Naive thymus-derived CD8-positive, alpha-beta T cell (primary cell): ENCODE results near the gene JUP. TPM values are rescaled to one million over a fixed set of nuclear protein-coding genes. Genes with fewer than 3 reads are reported as not detected.
"Not testable (repeated sequence)": the region's sequence is repeated elsewhere in the genome, so short reads cannot be mapped to it uniquely, and the experiment has no call there.

ENCODE experiments used
- ATAC-seq, 2 donors: fragments of 150-1000 bp; cut with Tn5 transposase in 1 of 2; sonication (Bioruptor Pico), chemical (Tn5 transposase) in 1 of 2; 1 replicate in 1 of 2; 2 replicates in 1 of 2; pipeline ENCODE4 v1.10.0; 2021; ENCODE audit warnings: mild to moderate bottlenecking in 2 of 2, moderate library complexity in 2 of 2
- POLR2A ChIA-PET: fragments of 350-600 bp; sonication (Branson Sonifier 250); formaldehyde crosslinking; loops from one replicate; lab custom pipeline; 2021; ENCODE audit warnings: antibody characterized with exemption; lab: Charles Lee
- DNase-seq, 10 donors: peaks; one replicate each; pipeline versions ENCODE4 v3.0.0 to v3.0.0-alpha.2; 2020 to 2022
- H3K27ac Mint-ChIP-seq, 10 donors: one replicate each; pipeline ENCODE4 v1.8.0; 2020 to 2022; ENCODE audit warnings: mild to moderate bottlenecking in 10 of 10, mixed read lengths in 10 of 10, moderate library complexity in 4 of 10, inconsistent platforms in 1 of 10
- H3K27me3 Mint-ChIP-seq, 5 donors: one replicate each; pipeline ENCODE4 v1.8.0; 2021 to 2022; ENCODE audit warnings: mixed read lengths in 5 of 5
- H3K36me3 Mint-ChIP-seq, 3 donors: one replicate each; pipeline ENCODE4 v1.8.0; 2020 to 2022; ENCODE audit warnings: mixed read lengths in 3 of 3, mild to moderate bottlenecking in 2 of 3, inconsistent platforms in 1 of 3
- H3K4me1 Mint-ChIP-seq, 4 donors: one replicate each; pipeline ENCODE4 v1.8.0; 2021 to 2022; ENCODE audit warnings: mixed read lengths in 4 of 4
- H3K4me3 Mint-ChIP-seq, 10 donors: one replicate each; pipeline ENCODE4 v1.8.0; 2020 to 2022; ENCODE audit warnings: mild to moderate bottlenecking in 10 of 10, mixed read lengths in 10 of 10, moderate library complexity in 6 of 10, inconsistent platforms in 1 of 10
- H3K9me3 Mint-ChIP-seq, 9 donors: one replicate each; pipeline ENCODE4 v1.8.0; 2020 to 2022; ENCODE audit warnings: mixed read lengths in 9 of 9, mild to moderate bottlenecking in 3 of 9, inconsistent platforms in 1 of 9, moderate library complexity in 1 of 9
- polyA plus RNA-seq, 3 donors: library from polyadenylated mRNA; unstranded; fragments of 300-500 nt; fragmentation: Illumina TruSeq; gene quantifications; one replicate each; pipeline ENCODE4 v1.2.3, GENCODE V29; 2021
- total RNA-seq, 8 experiments: library from RNA in 2 of 8; stranded (reverse) in 2 of 8; gene quantifications; one replicate each; pipeline ENCODE4 v1.2.3 and lab custom pipeline; 2021 to 2026

JUP gene
- total RNA-seq (1 to 10 TPM; 4.0 to 4.7 TPM), polyA plus RNA-seq (under 1 TPM; 0.14 to 0.55 (median 0.30) TPM), total RNA-seq (lab: John Stamatoyannopoulos, UW) (0.50 to 1.2 (median 0.87) reads per million in 6 experiments)

- peak; percentile 90 to 93 for ATAC-seq
- no peaks in the 10 kb centered on the region for H3K9me3 Mint-ChIP-seq
- H3K27ac Mint-ChIP-seq: peak within 1 kb of the TSS in 5 of 10 donors; percentile 8 to 75 (median 43)
- H3K4me3 Mint-ChIP-seq: peak within 1 kb of the TSS; percentile 67 to 89 (median 82)
- H3K4me1 Mint-ChIP-seq: peaks cover 10 to 54% (median 46%) of the 10 kb centered on the region in 4 donors
- peak; percentile 73 to 93 (median 88) for DNase-seq
- no peaks in the 10 kb centered on the region for H3K36me3 Mint-ChIP-seq
- peaks cover 5 to 34% (median 14%) of the 10 kb centered on the region in 5 donors for H3K27me3 Mint-ChIP-seq
- POLR2A ChIA-PET: interaction anchor here (0.5 to 1.8 kb wide), 8 partner anchors 9 to 1569 kb away, joined by 3 to 15 read pairs (median 4); partner anchors contain the start of gene EIF1
Observed at GRCh38 chr17:41786227-41787020, at the start of gene JUP. JUP (minus strand) TSS chr17:41786711; CDS start chr17:41771854, 14,857 bp downstream.

- Mint-ChIP-seq H3K9me3 (no peaks in the 10 kb centered on the region), H3K4me1 (peaks cover 8 to 26% (median 14%) of the 10 kb centered on the region in 4 donors), H3K27me3 (peaks cover 0 to 1% (median 0%) of the 10 kb centered on the region in 5 donors), H3K27ac (peak within 1 kb of the TSS; percentile 55 to 95 (median 82)), H3K36me3 (peaks cover 0 to 19% (median 5%) of the 10 kb centered on the region in 3 donors), H3K4me3 (peak within 1 kb of the TSS; percentile 80 to 94 (median 86))
- peak; percentile 82 to 88 for ATAC-seq
- POLR2A ChIA-PET: interaction anchor here (0.6 to 3.6 kb wide), 5 partner anchors 24 to 1020 kb away, joined by 3 to 18 read pairs (median 7); partner anchors contain the start of genes ACLY, KLHL11 and P3H4
- peak; percentile 25 to 75 (median 58) for DNase-seq
Observed at GRCh38 chr17:41835800-41836549, 49.5 kb upstream of the JUP start, which contains the start of gene NT5C3B. NT5C3B (minus strand) TSS chr17:41836232; CDS start chr17:41836193, 39 bp downstream.

- Mint-ChIP-seq H3K4me1 (peaks cover 8 to 26% (median 14%) of the 10 kb centered on the region in 4 donors), H3K4me3 (peak overlapping the region; percentile 79 to 93 (median 86)), H3K27me3 (peaks cover 0 to 1% (median 0%) of the 10 kb centered on the region in 5 donors), H3K9me3 (no peaks in the 10 kb centered on the region), H3K27ac (peak overlapping the region; percentile 40 to 95 (median 82)), H3K36me3 (peaks cover 0 to 24% (median 5%) of the 10 kb centered on the region in 3 donors)
- DNase-seq (no peak), ATAC-seq (no peak)
- POLR2A ChIA-PET: interaction anchor here (0.6 to 3.6 kb wide), 7 partner anchors 13 to 1019 kb away, joined by 3 to 18 read pairs (median 3); partner anchors contain the start of genes ACLY, KLHL11 and P3H4
Observed at GRCh38 chr17:41835214-41835799, 48.8 kb upstream of the JUP start.

- ATAC-seq, H3K27me3 Mint-ChIP-seq, H3K4me3 Mint-ChIP-seq, H3K9me3 Mint-ChIP-seq, POLR2A ChIA-PET, DNase-seq: not testable (repeated sequence)
- H3K4me1 Mint-ChIP-seq: peaks cover 3 to 12% (median 5%) of the 10 kb centered on the region in 4 donors
- peak overlapping the region in 1 of 10 donors; percentile 67 for H3K27ac Mint-ChIP-seq
- H3K36me3 Mint-ChIP-seq: peaks cover 0 to 64% (median 10%) of the 10 kb centered on the region in 3 donors
Observed at GRCh38 chr17:41829961-41830360, 43.5 kb upstream of the JUP start.

- ATAC-seq (no peak), DNase-seq (no peak)
- POLR2A ChIA-PET: interaction anchor here (1.4 kb wide), 1 partner anchor 13 kb away, joined by 3 read pairs; the partner anchor contains the start of gene P3H4
- H3K27ac Mint-ChIP-seq: peak overlapping the region in 1 of 10 donors; percentile 22
- peaks cover 0 to 43% (median 5%) of the 10 kb centered on the region in 3 donors for H3K36me3 Mint-ChIP-seq
- no peak overlapping the region for H3K4me3 Mint-ChIP-seq
- H3K9me3 Mint-ChIP-seq: no peaks in the 10 kb centered on the region
- no peaks in the 10 kb centered on the region for H3K4me1 Mint-ChIP-seq
- no peaks in the 10 kb centered on the region for H3K27me3 Mint-ChIP-seq
Observed at GRCh38 chr17:41825175-41825845, 38.8 kb upstream of the JUP start.

GRCh38 chr17:41824086-41824485, 37.6 kb upstream of the JUP start:
- no peaks in the 10 kb centered on the region for H3K9me3 Mint-ChIP-seq
- no peak overlapping the region for H3K4me3 Mint-ChIP-seq
- POLR2A ChIA-PET: interaction anchor here (0.5 kb wide), 1 partner anchor 114 kb away, joined by 4 read pairs; no protein-coding TSS in a partner anchor
- ATAC-seq (no peak), DNase-seq (no peak)
- no peaks in the 10 kb centered on the region for H3K27me3 Mint-ChIP-seq
- peaks cover 0 to 33% (median 0%) of the 10 kb centered on the region in 3 donors for H3K36me3 Mint-ChIP-seq
- no peak overlapping the region for H3K27ac Mint-ChIP-seq
- H3K4me1 Mint-ChIP-seq: no peaks in the 10 kb centered on the region

GRCh38 chr17:41823580-41823979, 37.1 kb upstream of the JUP start:
- Mint-ChIP-seq H3K9me3 (no peaks in the 10 kb centered on the region), H3K4me3 (no peak overlapping the region), H3K27ac (no peak overlapping the region), H3K27me3 (no peaks in the 10 kb centered on the region), H3K4me1 (no peaks in the 10 kb centered on the region), H3K36me3 (peaks cover 0 to 29% (median 0%) of the 10 kb centered on the region in 3 donors)
- no peak for ATAC-seq
- POLR2A ChIA-PET: interaction anchor here (0.5 kb wide), 1 partner anchor 113 kb away, joined by 4 read pairs; no protein-coding TSS in a partner anchor
- no peak for DNase-seq

GRCh38 chr17:41823141-41823524, 36.6 kb upstream of the JUP start:
- ATAC-seq (no peak), DNase-seq (no peak)
- no peak overlapping the region for H3K27ac Mint-ChIP-seq
- H3K9me3 Mint-ChIP-seq: no peaks in the 10 kb centered on the region
- no peak overlapping the region for H3K4me3 Mint-ChIP-seq
- POLR2A ChIA-PET: interaction anchor here (0.9 kb wide), 1 partner anchor 11 kb away, joined by 5 read pairs; the partner anchor contains the start of gene P3H4
- H3K4me1 Mint-ChIP-seq: no peaks in the 10 kb centered on the region
- H3K36me3 Mint-ChIP-seq: peaks cover 0 to 26% (median 0%) of the 10 kb centered on the region in 3 donors
- H3K27me3 Mint-ChIP-seq: peaks cover 0 to 3% (median 0%) of the 10 kb centered on the region in 5 donors

GRCh38 chr17:41822216-41823140, 36.0 kb upstream of the JUP start:
- Mint-ChIP-seq H3K9me3 (no peaks in the 10 kb centered on the region), H3K4me1 (no peaks in the 10 kb centered on the region), H3K27ac (peak overlapping the region in 1 of 10 donors; percentile 11), H3K27me3 (peaks cover 0 to 7% (median 0%) of the 10 kb centered on the region in 5 donors), H3K36me3 (peaks cover 0 to 20% (median 0%) of the 10 kb centered on the region in 3 donors), H3K4me3 (peak overlapping the region in 1 of 10 donors; percentile 40)
- ATAC-seq: no peak
- no peak for DNase-seq
- POLR2A ChIA-PET: interaction anchor here (0.9 kb wide), 1 partner anchor 10 kb away, joined by 5 read pairs; the partner anchor contains the start of gene P3H4

- DNase-seq (no peak), ATAC-seq (no peak)
- H3K27me3 Mint-ChIP-seq: peaks cover 0 to 7% (median 0%) of the 10 kb centered on the region in 5 donors
- H3K9me3 Mint-ChIP-seq: no peaks in the 10 kb centered on the region
- no peak overlapping the region for H3K4me3 Mint-ChIP-seq
- POLR2A ChIA-PET: no interaction called here
- H3K27ac Mint-ChIP-seq: no peak overlapping the region
- H3K36me3 Mint-ChIP-seq: peaks cover 0 to 17% (median 0%) of the 10 kb centered on the region in 3 donors
- H3K4me1 Mint-ChIP-seq: no peaks in the 10 kb centered on the region
Observed at GRCh38 chr17:41821776-41822175, 35.3 kb upstream of the JUP start.
